HG03439 (cell line): Measurements from ENCODE around the gene C4orf51.
A peak's percentile ranks its signal among the peaks of the same experiment; 100 is the strongest.

ENCODE experiments used
- ATAC-seq: cut with Tn5 transposase; IDR thresholded peaks from one replicate; pipeline ENCODE4 v1.9.1; 2021; ENCODE audit warnings: mild to moderate bottlenecking, moderate library complexity; ENCODE audit not compliant: unreplicated experiment

Gene C4orf51

GRCh38 chr4:145755802-145756201, 75.9 kb downstream of the C4orf51 start:
- ATAC-seq, result no peak

- ATAC-seq, result no peak
Measured at GRCh38 chr4:145756244-145756643, 76.3 kb downstream of the C4orf51 start.

DNA sequence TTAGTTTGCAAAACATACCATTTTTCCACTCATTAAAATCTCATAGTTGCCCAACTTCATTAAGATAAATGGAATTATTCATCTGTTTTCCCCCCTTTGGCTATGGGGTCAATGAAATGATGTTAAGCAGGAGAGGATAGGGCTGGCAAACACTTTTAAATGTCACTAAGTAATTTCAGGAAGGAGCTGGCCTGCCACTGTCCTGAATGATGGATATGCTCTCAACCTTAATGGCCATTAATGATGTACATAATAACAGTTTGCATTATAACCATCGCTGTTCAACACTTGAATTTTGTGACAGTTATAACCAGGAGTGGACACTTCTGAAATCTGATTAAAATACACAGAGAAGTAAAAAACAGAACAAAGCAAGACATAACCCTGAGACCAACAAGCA, 77.2 kb downstream of the C4orf51 start:
- no peak for ATAC-seq

DNA sequence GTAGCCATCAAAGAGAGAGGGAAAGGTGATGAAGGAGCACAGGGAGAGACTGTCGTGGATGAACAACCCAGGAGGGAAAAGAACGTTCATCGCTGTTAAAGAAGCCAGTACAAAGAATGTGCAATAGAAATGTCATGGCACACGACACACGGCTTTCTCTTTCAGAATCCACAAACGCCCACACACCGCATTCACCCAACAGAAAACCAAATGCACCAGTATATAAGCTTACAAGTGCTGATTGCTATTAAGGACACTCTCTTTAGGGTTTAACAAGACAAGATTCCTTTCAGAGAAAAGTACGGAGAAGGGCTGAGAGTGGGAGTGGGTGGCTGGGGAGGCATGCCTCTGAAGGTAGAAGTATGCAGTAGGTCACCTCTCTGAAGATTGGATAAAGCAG, 80.2 kb downstream of the C4orf51 start:
- no peak for ATAC-seq

DNA sequence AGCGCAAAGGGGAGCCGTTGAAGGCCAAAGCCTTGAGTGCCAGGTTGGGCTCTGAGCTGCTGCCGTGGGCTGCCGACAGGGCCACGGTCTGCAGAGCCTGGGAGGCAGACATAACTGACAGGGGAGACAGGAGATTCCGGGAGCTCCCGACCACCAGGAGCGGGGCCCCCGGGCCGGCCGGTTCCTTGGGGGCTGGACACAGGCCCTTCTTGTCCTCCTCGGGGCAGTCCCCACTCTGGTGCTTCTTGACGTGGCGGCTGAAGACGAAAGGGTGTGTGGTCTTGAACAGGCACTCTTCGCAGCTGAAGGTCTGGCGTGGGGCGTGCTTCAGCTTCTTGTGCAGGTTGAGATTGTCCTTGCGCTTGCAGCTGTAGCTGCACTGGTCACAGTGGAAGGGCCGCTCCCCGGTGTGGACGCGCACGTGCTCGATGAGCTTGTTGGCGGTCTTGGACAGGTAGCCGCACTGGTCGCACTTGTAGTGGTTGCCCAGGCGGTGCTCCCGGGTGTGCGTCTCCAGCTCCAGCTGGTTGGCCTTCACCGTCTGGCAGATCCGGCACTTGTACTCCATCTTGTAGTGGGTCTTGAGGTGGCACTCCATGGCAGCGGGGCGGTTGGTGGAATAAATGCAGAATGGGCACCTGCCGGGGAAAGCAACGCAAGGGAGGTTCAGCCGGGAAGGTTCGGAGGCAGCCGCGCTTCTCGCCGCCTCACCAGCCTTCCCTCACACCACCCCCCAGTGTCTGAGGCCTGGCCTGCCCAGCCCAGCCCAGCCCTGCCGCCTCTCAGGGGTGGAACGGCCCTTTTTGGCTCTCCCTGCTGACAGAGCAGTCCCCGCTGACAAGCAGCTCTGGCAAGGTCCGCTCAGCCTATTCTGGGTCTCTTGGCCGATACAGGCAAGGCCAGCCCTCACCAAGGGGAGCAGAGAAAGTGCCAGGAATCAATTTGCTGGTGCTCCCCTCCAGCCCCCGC, 81.3 kb downstream of the C4orf51 start:
- no peak for ATAC-seq

DNA sequence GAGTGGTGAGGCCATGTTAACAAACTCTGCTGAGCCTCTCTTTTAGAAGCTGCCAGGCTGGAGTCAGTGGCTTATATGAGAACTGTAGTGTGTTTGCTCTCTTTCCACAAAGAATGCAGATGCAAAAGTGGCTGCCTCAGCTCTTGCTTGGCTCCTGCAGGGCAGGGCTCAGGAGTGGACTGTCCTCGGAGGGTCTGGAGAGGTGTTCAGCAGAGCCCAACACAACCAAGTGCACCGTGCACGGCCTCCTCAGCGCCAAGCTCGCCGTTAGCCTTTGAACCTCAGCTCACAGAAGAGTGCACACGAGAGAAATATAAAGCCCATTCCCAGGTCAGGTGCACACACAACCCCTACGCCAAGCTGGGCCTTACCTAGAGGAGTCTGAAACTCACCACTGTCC, 82.8 kb downstream of the C4orf51 start:
- no peak for ATAC-seq

GRCh38 chr4:145763399-145763798, 83.5 kb downstream of the C4orf51 start:
- ATAC-seq, result no peak

- ATAC-seq, result no peak
Measured at GRCh38 chr4:145766273-145766672, 86.3 kb downstream of the C4orf51 start.

- ATAC-seq, result no peak
Measured at GRCh38 chr4:145769450-145770037, 89.6 kb downstream of the C4orf51 start.

GRCh38 chr4:145770124-145770523, 90.2 kb downstream of the C4orf51 start:
- ATAC-seq, result no peak

GRCh38 chr4:145772347-145772746, 92.4 kb downstream of the C4orf51 start:
- ATAC-seq, result no peak

- peak; percentile 92 for ATAC-seq
Measured at GRCh38 chr4:145773581-145774234, 93.8 kb downstream of the C4orf51 start.

DNA sequence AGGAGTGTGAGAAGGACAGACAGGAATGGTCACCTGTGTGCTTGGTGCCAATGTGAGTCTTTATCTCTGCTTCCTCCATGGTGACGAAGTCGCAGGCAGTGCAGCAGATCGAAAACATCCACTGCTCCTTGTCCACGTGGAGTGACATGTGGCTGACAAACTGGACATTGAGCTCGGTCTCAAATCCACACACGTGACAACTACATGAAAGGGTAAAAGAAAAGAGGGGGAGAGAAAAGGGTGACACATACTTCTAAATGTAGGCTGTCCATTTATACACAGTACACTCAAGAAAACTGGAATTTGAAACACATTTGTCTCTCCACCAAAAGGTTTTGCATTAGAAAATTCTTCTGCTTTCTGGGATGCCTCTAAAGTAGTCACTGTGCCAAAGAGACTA, 94.5 kb downstream of the C4orf51 start:
- no peak for ATAC-seq

DNA sequence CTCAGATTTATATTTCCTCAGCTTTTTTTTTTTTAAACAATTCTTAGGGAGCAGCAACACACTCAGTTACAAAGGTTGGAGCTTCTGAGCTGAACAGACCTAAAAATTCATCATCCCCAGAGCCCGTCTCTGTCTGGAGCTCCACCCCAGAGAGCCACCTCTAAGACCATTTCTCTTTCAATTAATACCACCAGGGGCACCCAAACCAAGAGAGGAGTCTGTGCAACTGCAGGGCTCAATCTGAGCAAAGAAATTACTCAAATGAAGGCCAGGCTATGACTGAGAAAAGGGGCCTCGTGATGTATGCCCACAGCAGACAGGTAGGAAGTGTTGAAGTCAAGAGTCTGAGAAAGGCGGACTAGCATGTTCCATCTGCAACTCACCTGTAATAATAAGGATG, 95.5 kb downstream of the C4orf51 start:
- ATAC-seq, result no peak

GRCh38 chr4:145776208-145776607, 96.3 kb downstream of the C4orf51 start:
- ATAC-seq, result no peak

GRCh38 chr4:145779319-145779801, 99.4 kb downstream of the C4orf51 start:
- ATAC-seq, result no peak

DNA sequence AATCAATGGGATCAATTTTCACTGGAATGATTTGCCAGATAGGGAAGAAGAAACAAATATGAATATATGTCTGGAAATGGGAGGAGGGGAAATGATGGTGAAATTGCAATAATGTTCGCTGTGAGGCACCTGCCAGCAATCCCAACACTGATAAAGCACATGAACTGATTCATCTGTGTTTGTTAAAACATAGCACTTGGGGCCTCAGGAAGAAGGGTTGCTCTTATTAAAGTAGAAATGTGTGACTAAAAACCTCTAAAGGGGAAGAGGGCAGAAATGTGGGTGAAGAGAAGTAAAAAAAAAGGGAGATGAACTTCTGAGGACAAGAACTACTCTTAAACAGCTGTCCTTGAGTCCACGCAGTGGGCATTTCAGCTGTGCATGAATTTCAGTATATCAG, 101.4 kb downstream of the C4orf51 start:
- ATAC-seq, result no peak
